Glutamatergic neuron (in vitro differentiated cells): ENCODE results near the gene TUT4. TPM values are rescaled to one million over a fixed set of nuclear protein-coding genes. Genes with fewer than 3 reads are reported as not detected.

Experiments
- DNase-seq: peaks from one replicate; pipeline ENCODE4 v3.0.0; 2022
- H3K27ac Mint-ChIP-seq: one replicate; pipeline ENCODE4 v1.8.0; 2020; ENCODE audit warnings: mild to moderate bottlenecking, mixed read lengths, inconsistent platforms; ENCODE audit not compliant: unreplicated experiment
- H3K27me3 Mint-ChIP-seq: one replicate; pipeline ENCODE4 v1.8.0; 2020; ENCODE audit warnings: mild to moderate bottlenecking, moderate library complexity, mixed read lengths, inconsistent platforms; ENCODE audit not compliant: unreplicated experiment
- H3K36me3 Mint-ChIP-seq: one replicate; pipeline ENCODE4 v1.8.0; 2020; ENCODE audit warnings: mild to moderate bottlenecking, mixed read lengths, inconsistent platforms; ENCODE audit not compliant: unreplicated experiment
- H3K4me1 Mint-ChIP-seq: one replicate; pipeline ENCODE4 v1.8.0; 2020; ENCODE audit warnings: mild to moderate bottlenecking, low read depth, mixed read lengths, inconsistent platforms; ENCODE audit not compliant: unreplicated experiment
- H3K4me3 Mint-ChIP-seq: one replicate; pipeline ENCODE4 v1.8.0; 2020; ENCODE audit warnings: mild to moderate bottlenecking, mixed read lengths, inconsistent platforms; ENCODE audit not compliant: unreplicated experiment
- H3K9me3 Mint-ChIP-seq: one replicate; pipeline ENCODE4 v1.8.0; 2020; ENCODE audit warnings: mild to moderate bottlenecking, moderate library complexity, mixed read lengths, inconsistent platforms; ENCODE audit not compliant: unreplicated experiment
- CTCF ChIP-seq: fragments of 200-600 bp; sonication (generic); IDR thresholded peaks from one replicate; pipeline ENCODE4 v1.5.0; 2021; ENCODE audit not compliant: partially characterized antibody, unreplicated experiment
- total RNA-seq: library from RNA; stranded (reverse); fragmentation: NEBNext Ultra II Directional; extraction: Animal tissue kit (Norgen Biotek cat#: 25700); gene quantifications from one replicate; pipeline ENCODE4 v1.2.1, GENCODE V29; 2021; ENCODE audit not compliant: unreplicated experiment

The TUT4 gene
- total RNA-seq, 1 donor from 2014 or later = 70.8 TPM

DNA sequence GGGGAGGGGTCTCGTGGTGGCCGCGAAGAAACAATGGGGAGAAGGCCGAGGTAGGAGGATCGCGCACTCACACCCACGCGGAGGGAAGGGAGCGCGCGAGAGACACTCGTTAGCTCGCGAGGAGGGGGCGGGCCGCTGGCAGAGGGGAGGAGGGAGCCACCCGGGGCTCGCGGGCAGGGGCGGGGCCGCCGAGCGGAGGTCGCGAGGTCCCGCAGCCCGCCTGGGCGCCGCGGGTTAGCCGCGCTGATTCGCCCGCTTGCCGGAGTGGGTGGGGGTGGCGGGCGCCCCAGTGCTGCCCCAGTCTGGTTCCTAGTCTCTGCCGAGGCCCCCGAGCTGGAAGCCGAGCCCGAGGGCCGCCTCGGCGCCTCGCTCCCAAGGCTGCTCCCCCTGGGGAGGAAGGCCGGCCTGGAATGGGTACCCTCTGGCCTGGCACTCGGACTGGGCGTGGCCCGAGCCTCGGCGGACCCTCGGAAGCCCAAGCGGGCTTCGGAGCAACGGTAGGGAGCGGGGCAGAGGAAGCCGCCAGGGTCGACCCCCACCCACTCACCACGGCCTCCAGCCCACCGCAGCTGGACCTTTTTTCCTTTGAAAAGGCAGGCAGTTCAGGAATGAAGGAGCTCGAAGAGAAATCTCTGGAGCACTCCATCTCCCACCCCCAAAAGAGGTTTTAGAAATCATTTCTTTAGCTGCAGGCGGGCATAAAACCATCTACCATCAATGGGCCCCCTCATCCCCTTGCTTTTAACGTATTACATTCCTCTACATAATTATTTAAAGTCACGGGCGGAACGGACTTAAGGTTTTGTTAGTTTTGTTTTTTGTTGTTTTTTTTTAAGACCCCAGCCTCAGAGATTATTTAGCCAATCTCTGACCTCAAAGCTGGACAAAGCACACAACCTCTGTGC, 722 bp upstream of the TUT4 start:
- TF ChIP-seq CTCF = no peak
- no peaks in the 10 kb centered on the region for H3K36me3 Mint-ChIP-seq
- peak; percentile 94 for DNase-seq
- H3K27me3 Mint-ChIP-seq = peaks cover 2% of the 10 kb centered on the region
- peak overlapping the region; percentile 94 for H3K27ac Mint-ChIP-seq
- H3K4me3 Mint-ChIP-seq = peak overlapping the region; percentile 93
- peaks cover 3% of the 10 kb centered on the region for H3K4me1 Mint-ChIP-seq
- H3K9me3 Mint-ChIP-seq = peaks cover 3% of the 10 kb centered on the region

DNA sequence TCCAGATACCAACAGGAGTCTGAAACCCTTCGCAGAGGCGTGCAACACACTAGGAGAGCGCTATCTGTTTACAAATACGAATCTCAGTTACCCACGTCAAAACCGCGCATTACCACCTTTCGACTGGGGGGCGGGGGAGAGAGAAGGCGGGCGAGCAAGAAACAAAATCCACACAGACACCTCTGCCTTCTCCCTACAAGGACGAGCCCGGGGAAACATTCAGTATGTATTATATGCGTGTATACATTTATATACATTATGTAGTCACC, 722 bp downstream of the TUT4 start:
- H3K4me1 Mint-ChIP-seq = peaks cover 3% of the 10 kb centered on the region
- H3K4me3 Mint-ChIP-seq = no peak overlapping the region
- no peak overlapping the region for H3K27ac Mint-ChIP-seq
- H3K27me3 Mint-ChIP-seq = peaks cover 2% of the 10 kb centered on the region
- H3K36me3 Mint-ChIP-seq = no peaks in the 10 kb centered on the region
- peak; percentile 47 for DNase-seq
- H3K9me3 Mint-ChIP-seq = peaks cover 3% of the 10 kb centered on the region
- no peak for TF ChIP-seq CTCF

DNA sequence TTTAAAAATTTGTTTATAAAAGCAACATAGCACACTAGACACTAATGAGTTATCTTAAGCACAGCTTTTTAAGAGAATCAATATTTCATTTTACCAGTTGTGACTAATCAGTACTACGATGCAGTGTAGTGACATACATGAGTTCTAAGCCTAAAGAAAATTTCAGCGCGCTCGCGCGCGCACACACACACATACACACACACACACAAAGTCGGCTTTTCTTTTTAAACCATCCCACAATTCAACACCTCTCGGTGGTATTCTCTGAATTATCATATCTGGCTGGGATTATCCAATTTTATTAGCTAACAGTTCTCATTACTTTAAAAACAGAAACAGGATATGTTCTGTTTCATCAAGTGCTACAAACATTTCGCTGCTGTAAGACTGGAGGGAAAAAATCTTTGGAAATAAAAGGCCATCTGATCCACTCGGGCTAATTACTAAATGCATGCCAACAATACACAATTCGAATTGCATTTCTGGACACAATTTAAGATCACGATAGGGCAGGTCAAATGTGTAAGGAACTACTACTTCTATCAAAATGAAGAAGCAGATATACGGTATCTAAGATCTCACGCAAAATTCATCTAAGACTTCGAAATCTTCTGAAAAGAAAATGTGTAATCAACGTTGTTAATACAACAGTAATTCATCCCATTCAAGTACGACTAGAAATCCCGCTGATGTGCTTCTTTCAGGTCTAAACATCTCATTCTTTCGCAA, 1.2 kb downstream of the TUT4 start:
- H3K27ac Mint-ChIP-seq = no peak overlapping the region
- no peak for TF ChIP-seq CTCF
- peaks cover 3% of the 10 kb centered on the region for H3K9me3 Mint-ChIP-seq
- DNase-seq = peak; percentile 26
- no peak overlapping the region for H3K4me3 Mint-ChIP-seq
- peaks cover 2% of the 10 kb centered on the region for H3K27me3 Mint-ChIP-seq
- no peaks in the 10 kb centered on the region for H3K36me3 Mint-ChIP-seq
- peaks cover 3% of the 10 kb centered on the region for H3K4me1 Mint-ChIP-seq

DNA sequence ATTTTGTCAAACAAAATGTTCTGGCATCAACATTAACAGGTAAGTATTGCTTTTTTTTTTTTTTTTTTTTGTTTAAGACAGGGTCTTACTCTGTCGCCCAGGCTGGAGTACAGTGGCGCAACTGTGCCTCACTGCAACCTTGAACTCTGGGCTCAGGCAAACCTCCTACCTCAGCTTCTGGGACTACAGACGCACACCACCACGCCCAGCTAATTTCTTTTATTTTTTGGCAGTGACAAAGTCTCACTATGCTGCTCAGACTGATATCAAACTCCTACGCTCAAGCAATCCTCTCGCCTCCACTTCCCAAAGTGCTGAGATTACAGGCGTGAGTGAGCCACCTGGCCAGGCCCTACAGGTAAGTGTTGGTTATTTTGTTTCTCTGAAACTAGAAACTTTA, 2.4 kb downstream of the TUT4 start:
- peaks cover 3% of the 10 kb centered on the region for H3K9me3 Mint-ChIP-seq
- no peak for TF ChIP-seq CTCF
- H3K4me3 Mint-ChIP-seq = no peak overlapping the region
- peaks cover 2% of the 10 kb centered on the region for H3K27me3 Mint-ChIP-seq
- DNase-seq = no peak
- H3K4me1 Mint-ChIP-seq = peaks cover 3% of the 10 kb centered on the region
- no peak overlapping the region for H3K27ac Mint-ChIP-seq
- H3K36me3 Mint-ChIP-seq = peaks cover 5% of the 10 kb centered on the region

- no peak overlapping the region for H3K27ac Mint-ChIP-seq
- H3K4me1 Mint-ChIP-seq = peaks cover under 1% of the 10 kb centered on the region
- TF ChIP-seq CTCF = no peak
- no peak overlapping the region for H3K4me3 Mint-ChIP-seq
- H3K36me3 Mint-ChIP-seq = peaks cover 5% of the 10 kb centered on the region
- peaks cover 3% of the 10 kb centered on the region for H3K9me3 Mint-ChIP-seq
- DNase-seq = no peak
- H3K27me3 Mint-ChIP-seq = peaks cover 2% of the 10 kb centered on the region
Observed at GRCh38 chr1:52549267-52549666, 3.6 kb downstream of the TUT4 start.
